ENCODE measurements around the gene CACTIN. TPM values are rescaled to one million over a fixed set of nuclear protein-coding genes. Genes with fewer than 3 reads are reported as not detected.

The CACTIN gene
- total and polyA plus RNA-seq, 2 of the 8 experiments (the other 6 are each of a cell fraction or from before 2014, with no cell fraction given) = 25.8 to 29.9 TPM

- TF ChIP-seq CTCF (IDR thresholded peaks at IDR 0.05; ENCODE audit: control extremely low read depth in 1 of 3, insufficient read depth in 1 of 3, low read depth in 1 of 3, low read length in 3 of 3) (peak; percentile 82 to 97 (median 90)), RBBP5 (IDR thresholded peaks at IDR 0.05; ENCODE audit: borderline replicate concordance, low read depth, low read length) (no peak), POLR2AphosphoS5 (IDR thresholded peaks at IDR 0.05; ENCODE audit: low read depth, low read length) (no peak), GABPA (IDR thresholded peaks at IDR 0.05; ENCODE audit: borderline replicate concordance, insufficient read depth, low read length) (no peak), NANOG (IDR thresholded peaks at IDR 0.05; ENCODE audit: insufficient read depth, low read depth, low read length, poor library complexity, severe bottlenecking) (no peak)
- TF ChIP-seq, protein P1, sequence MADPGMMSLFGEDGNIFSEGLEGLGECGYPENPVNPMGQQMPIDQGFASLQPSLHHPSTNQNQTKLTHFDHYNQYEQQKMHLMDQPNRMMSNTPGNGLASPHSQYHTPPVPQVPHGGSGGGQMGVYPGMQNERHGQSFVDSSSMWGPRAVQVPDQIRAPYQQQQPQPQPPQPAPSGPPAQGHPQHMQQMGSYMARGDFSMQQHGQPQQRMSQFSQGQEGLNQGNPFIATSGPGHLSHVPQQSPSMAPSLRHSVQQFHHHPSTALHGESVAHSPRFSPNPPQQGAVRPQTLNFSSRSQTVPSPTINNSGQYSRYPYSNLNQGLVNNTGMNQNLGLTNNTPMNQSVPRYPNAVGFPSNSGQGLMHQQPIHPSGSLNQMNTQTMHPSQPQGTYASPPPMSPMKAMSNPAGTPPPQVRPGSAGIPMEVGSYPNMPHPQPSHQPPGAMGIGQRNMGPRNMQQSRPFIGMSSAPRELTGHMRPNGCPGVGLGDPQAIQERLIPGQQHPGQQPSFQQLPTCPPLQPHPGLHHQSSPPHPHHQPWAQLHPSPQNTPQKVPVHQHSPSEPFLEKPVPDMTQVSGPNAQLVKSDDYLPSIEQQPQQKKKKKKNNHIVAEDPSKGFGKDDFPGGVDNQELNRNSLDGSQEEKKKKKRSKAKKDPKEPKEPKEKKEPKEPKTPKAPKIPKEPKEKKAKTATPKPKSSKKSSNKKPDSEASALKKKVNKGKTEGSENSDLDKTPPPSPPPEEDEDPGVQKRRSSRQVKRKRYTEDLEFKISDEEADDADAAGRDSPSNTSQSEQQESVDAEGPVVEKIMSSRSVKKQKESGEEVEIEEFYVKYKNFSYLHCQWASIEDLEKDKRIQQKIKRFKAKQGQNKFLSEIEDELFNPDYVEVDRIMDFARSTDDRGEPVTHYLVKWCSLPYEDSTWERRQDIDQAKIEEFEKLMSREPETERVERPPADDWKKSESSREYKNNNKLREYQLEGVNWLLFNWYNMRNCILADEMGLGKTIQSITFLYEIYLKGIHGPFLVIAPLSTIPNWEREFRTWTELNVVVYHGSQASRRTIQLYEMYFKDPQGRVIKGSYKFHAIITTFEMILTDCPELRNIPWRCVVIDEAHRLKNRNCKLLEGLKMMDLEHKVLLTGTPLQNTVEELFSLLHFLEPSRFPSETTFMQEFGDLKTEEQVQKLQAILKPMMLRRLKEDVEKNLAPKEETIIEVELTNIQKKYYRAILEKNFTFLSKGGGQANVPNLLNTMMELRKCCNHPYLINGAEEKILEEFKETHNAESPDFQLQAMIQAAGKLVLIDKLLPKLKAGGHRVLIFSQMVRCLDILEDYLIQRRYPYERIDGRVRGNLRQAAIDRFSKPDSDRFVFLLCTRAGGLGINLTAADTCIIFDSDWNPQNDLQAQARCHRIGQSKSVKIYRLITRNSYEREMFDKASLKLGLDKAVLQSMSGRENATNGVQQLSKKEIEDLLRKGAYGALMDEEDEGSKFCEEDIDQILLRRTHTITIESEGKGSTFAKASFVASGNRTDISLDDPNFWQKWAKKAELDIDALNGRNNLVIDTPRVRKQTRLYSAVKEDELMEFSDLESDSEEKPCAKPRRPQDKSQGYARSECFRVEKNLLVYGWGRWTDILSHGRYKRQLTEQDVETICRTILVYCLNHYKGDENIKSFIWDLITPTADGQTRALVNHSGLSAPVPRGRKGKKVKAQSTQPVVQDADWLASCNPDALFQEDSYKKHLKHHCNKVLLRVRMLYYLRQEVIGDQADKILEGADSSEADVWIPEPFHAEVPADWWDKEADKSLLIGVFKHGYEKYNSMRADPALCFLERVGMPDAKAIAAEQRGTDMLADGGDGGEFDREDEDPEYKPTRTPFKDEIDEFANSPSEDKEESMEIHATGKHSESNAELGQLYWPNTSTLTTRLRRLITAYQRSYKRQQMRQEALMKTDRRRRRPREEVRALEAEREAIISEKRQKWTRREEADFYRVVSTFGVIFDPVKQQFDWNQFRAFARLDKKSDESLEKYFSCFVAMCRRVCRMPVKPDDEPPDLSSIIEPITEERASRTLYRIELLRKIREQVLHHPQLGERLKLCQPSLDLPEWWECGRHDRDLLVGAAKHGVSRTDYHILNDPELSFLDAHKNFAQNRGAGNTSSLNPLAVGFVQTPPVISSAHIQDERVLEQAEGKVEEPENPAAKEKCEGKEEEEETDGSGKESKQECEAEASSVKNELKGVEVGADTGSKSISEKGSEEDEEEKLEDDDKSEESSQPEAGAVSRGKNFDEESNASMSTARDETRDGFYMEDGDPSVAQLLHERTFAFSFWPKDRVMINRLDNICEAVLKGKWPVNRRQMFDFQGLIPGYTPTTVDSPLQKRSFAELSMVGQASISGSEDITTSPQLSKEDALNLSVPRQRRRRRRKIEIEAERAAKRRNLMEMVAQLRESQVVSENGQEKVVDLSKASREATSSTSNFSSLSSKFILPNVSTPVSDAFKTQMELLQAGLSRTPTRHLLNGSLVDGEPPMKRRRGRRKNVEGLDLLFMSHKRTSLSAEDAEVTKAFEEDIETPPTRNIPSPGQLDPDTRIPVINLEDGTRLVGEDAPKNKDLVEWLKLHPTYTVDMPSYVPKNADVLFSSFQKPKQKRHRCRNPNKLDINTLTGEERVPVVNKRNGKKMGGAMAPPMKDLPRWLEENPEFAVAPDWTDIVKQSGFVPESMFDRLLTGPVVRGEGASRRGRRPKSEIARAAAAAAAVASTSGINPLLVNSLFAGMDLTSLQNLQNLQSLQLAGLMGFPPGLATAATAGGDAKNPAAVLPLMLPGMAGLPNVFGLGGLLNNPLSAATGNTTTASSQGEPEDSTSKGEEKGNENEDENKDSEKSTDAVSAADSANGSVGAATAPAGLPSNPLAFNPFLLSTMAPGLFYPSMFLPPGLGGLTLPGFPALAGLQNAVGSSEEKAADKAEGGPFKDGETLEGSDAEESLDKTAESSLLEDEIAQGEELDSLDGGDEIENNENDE (IDR thresholded peaks at IDR 0.05; ENCODE audit: insufficient replicate concordance, low read length) = no peak
Observed at GRCh38 chr19:3665681-3666544, 39.3 kb upstream of the CACTIN start (continued).
